Osteoblast (primary cell): ENCODE results near the gene H3-3A. TPM values are rescaled to one million over a fixed set of nuclear protein-coding genes. Genes with fewer than 3 reads are reported as not detected.

Experiments
- DNase-seq: peaks from one replicate; pipeline ENCODE4 v3.0.0; 2011; ENCODE audit warnings: low spot score, mixed read lengths; ENCODE audit not compliant: insufficient read length; ENCODE audit errors: missing footprints
- H2AFZ ChIP-seq: 2 replicates; pipeline ENCODE4 v1.6.0; 2011; ENCODE audit warnings: mild to moderate bottlenecking, low read length
- H3K27ac ChIP-seq: 2 replicates; pipeline ENCODE4 v1.5.1; 2011; ENCODE audit warnings: mild to moderate bottlenecking, low read depth, low read length, moderate library complexity
- H3K27me3 ChIP-seq: 2 replicates; pipeline ENCODE4 v1.6.0; 2012; ENCODE audit warnings: mild to moderate bottlenecking, control low read depth, inconsistent platforms, low read length, moderate library complexity; ENCODE audit not compliant: insufficient read depth
- H3K36me3 ChIP-seq: 2 replicates; pipeline ENCODE4 v1.5.1; 2011; ENCODE audit warnings: mild to moderate bottlenecking, low read length, control low read depth, moderate library complexity; ENCODE audit not compliant: insufficient read depth
- H3K4me1 ChIP-seq: 2 replicates; pipeline ENCODE4 v1.5.1; 2011; ENCODE audit warnings: mild to moderate bottlenecking, low read length, control low read depth, moderate library complexity; ENCODE audit not compliant: insufficient read depth
- H3K4me2 ChIP-seq: 2 replicates; pipeline ENCODE4 v1.6.0; 2011; ENCODE audit warnings: mild to moderate bottlenecking, low read length; ENCODE audit not compliant: insufficient read depth
- H3K4me3 ChIP-seq: fragments of 200-600 bp; sonication (generic); 3 replicates; pipeline ENCODE4 v1.5.1; 2012; ENCODE audit warnings: mild to moderate bottlenecking, low read length, inconsistent platforms; ENCODE audit not compliant: insufficient read depth
- H3K79me2 ChIP-seq: 2 replicates; pipeline ENCODE4 v1.6.0; 2012; ENCODE audit warnings: mild to moderate bottlenecking, low read length, control low read depth, inconsistent platforms; ENCODE audit not compliant: insufficient read depth
- H3K9me3 ChIP-seq: 2 replicates; pipeline ENCODE4 v1.5.1; 2011; ENCODE audit warnings: low read depth, low read length, control low read depth
- H4K20me1 ChIP-seq: 2 replicates; pipeline ENCODE4 v1.6.0; 2012; ENCODE audit warnings: mild to moderate bottlenecking, low read length, control low read depth; ENCODE audit not compliant: insufficient read depth
- CTCF ChIP-seq: IDR thresholded peaks from 2 replicates; pipeline ENCODE4 v1.5.1; 2011; ENCODE audit warnings: mild to moderate bottlenecking, low read depth, low read length, moderate library complexity; ENCODE audit errors: extremely low read depth
- total RNA-seq: library from RNA; depleted of rRNA; stranded (reverse); fragments of >200 nt; gene quantifications from 2 replicates; pipeline ENCODE4 v1.2.3, GENCODE V29; 2012

The H3-3A gene
- total RNA-seq, 1 donor: 127 TPM

- peak; percentile 55 for DNase-seq
- no peak overlapping the region for H3K27ac ChIP-seq
- H2AFZ ChIP-seq: no peak overlapping the region
- no peaks in the 10 kb centered on the region for H4K20me1 ChIP-seq
- H3K4me1 ChIP-seq: no peaks in the 10 kb centered on the region
- H3K4me3 ChIP-seq: no peak overlapping the region
- no peaks in the 10 kb centered on the region for H3K36me3 ChIP-seq
- H3K27me3 ChIP-seq: no peaks in the 10 kb centered on the region
- no peaks in the 10 kb centered on the region for H3K9me3 ChIP-seq
- TF ChIP-seq CTCF: no peak
- no peaks in the 10 kb centered on the region for H3K79me2 ChIP-seq
- H3K4me2 ChIP-seq: no peak overlapping the region
These were observed 54.2 kb downstream of the H3-3A start for GRCh38 chr1:226116673-226117072.

- H3K4me1 ChIP-seq: no peaks in the 10 kb centered on the region
These were observed 54.8 kb downstream of the H3-3A start for GRCh38 chr1:226117330-226117729.

GRCh38 chr1:226118357-226118756 is 55.8 kb downstream of the H3-3A start:
- H3K36me3 ChIP-seq: no peaks in the 10 kb centered on the region
- H3K79me2 ChIP-seq: no peaks in the 10 kb centered on the region
- no peaks in the 10 kb centered on the region for H3K4me1 ChIP-seq
- peak; percentile 54 for DNase-seq
- no peak overlapping the region for H3K4me3 ChIP-seq
- H3K27ac ChIP-seq: no peak overlapping the region
- no peaks in the 10 kb centered on the region for H3K9me3 ChIP-seq
- no peak for TF ChIP-seq CTCF
- H2AFZ ChIP-seq: no peak overlapping the region
- H3K27me3 ChIP-seq: no peaks in the 10 kb centered on the region
- H4K20me1 ChIP-seq: no peaks in the 10 kb centered on the region
- H3K4me2 ChIP-seq: no peak overlapping the region

More at GRCh38 chr1:226117330-226117729, 54.8 kb downstream of the H3-3A start:
- Histone ChIP-seq H3K4me3 (no peak overlapping the region), H3K4me2 (no peak overlapping the region), H3K79me2 (no peaks in the 10 kb centered on the region), H3K36me3 (no peaks in the 10 kb centered on the region), H3K27ac (no peak overlapping the region), H2AFZ (no peak overlapping the region), H3K9me3 (no peaks in the 10 kb centered on the region), H3K27me3 (no peaks in the 10 kb centered on the region), H4K20me1 (no peaks in the 10 kb centered on the region)
- DNase-seq: no peak
- TF ChIP-seq CTCF: no peak

GRCh38 chr1:226119169-226119568 is 56.7 kb downstream of the H3-3A start:
- H3K27me3 ChIP-seq: no peaks in the 10 kb centered on the region
- H3K4me3 ChIP-seq: no peak overlapping the region
- no peaks in the 10 kb centered on the region for H3K4me1 ChIP-seq
- H3K79me2 ChIP-seq: no peaks in the 10 kb centered on the region
- no peak for TF ChIP-seq CTCF
- H2AFZ ChIP-seq: no peak overlapping the region
- DNase-seq: no peak
- no peaks in the 10 kb centered on the region for H4K20me1 ChIP-seq
- H3K27ac ChIP-seq: no peak overlapping the region
- H3K4me2 ChIP-seq: no peak overlapping the region
- H3K9me3 ChIP-seq: no peaks in the 10 kb centered on the region
- H3K36me3 ChIP-seq: no peaks in the 10 kb centered on the region
